Stimulated activated CD8-positive, alpha-beta memory T cell treated with anti-CD3 and anti-CD28 coated beads, Interleukin-4, amount 100 ng/mL, for 4 hours (primary cell): ENCODE results near the gene NKIRAS2.

Experiments
- DNase-seq, 2 donors: peaks; one replicate each; pipeline ENCODE4 v3.0.0-alpha.2; 2020; ENCODE audit warnings: low read depth in 2 of 2, low spot score in 1 of 2

Gene NKIRAS2

GRCh38 chr17:42019509-42020404, at the start of gene NKIRAS2:
Gene NKIRAS2, plus strand, starts transcription at chr17:42020090. Its CDS starts 1,488 bp downstream, at chr17:42021578.
- peak; percentile 80 to 86 for DNase-seq

- no peak for DNase-seq
Measured at GRCh38 chr17:41970901-41971331, 49.0 kb upstream of the NKIRAS2 start.

GRCh38 chr17:41971721-41972523, 48.0 kb upstream of the NKIRAS2 start:
- no peak for DNase-seq

- no peak for DNase-seq
Measured at GRCh38 chr17:41972571-41973407, 47.1 kb upstream of the NKIRAS2 start.

GRCh38 chr17:41973408-41973811, 46.5 kb upstream of the NKIRAS2 start:
- no peak for DNase-seq

GRCh38 chr17:41974031-41974430, 45.9 kb upstream of the NKIRAS2 start:
- DNase-seq, result no peak

GRCh38 chr17:41974658-41975057, 45.2 kb upstream of the NKIRAS2 start:
- no peak for DNase-seq

GRCh38 chr17:41975099-41976083, 44.5 kb upstream of the NKIRAS2 start:
- no peak for DNase-seq

GRCh38 chr17:41976142-41976768, 43.6 kb upstream of the NKIRAS2 start:
- no peak for DNase-seq

GRCh38 chr17:41977991-41978390, 41.9 kb upstream of the NKIRAS2 start:
- DNase-seq, result no peak

- DNase-seq, result no peak
Measured at GRCh38 chr17:41982026-41982760, 37.7 kb upstream of the NKIRAS2 start.

- DNase-seq, result no peak
Measured at GRCh38 chr17:41984454-41984853, 35.4 kb upstream of the NKIRAS2 start.

GRCh38 chr17:41985919-41986318, 34.0 kb upstream of the NKIRAS2 start:
- DNase-seq, result no peak

- no peak for DNase-seq
Measured at GRCh38 chr17:41986634-41987033, 33.3 kb upstream of the NKIRAS2 start.

GRCh38 chr17:41987642-41988041, 32.2 kb upstream of the NKIRAS2 start:
- no peak for DNase-seq

GRCh38 chr17:41988418-41988817, 31.5 kb upstream of the NKIRAS2 start:
- DNase-seq, result no peak

- no peak for DNase-seq
Measured at GRCh38 chr17:41989702-41990419, 30.0 kb upstream of the NKIRAS2 start.

- no peak for DNase-seq
Measured at GRCh38 chr17:41992576-41992975, 27.3 kb upstream of the NKIRAS2 start.
